H1 (cell line): ENCODE data around the gene TEKTIP1. TPM values are rescaled to one million over a fixed set of nuclear protein-coding genes. Genes with fewer than 3 reads are reported as not detected.

Experiments
- CTCF ChIA-PET: fragments of 300-600 bp; sonication (Branson Sonifier 250); formaldehyde crosslinking; loops from one replicate; lab custom pipeline; 2021; ENCODE audit not compliant: partially characterized antibody; lab: Charles Lee
- POLR2A ChIA-PET: fragments of 300-600 bp; sonication (Branson Sonifier 250); formaldehyde crosslinking; loops from one replicate; lab custom pipeline; 2021; ENCODE audit warnings: inconsistent platforms; ENCODE audit not compliant: partially characterized antibody; lab: Charles Lee
- DNase-seq, 2 experiments: peaks; one replicate each; pipeline versions ENCODE4 v3.0.0 to v3.0.0-alpha.2; 2010 to 2022; ENCODE audit warnings: low spot score in 2 of 2, low read depth in 1 of 2, mixed read lengths in 1 of 2
- FAIRE-seq: peaks from 2 replicates; lab custom pipeline; 2011; peaks lifted over from hg19 to GRCh38; lab: Jason Lieb, UNC
- H2AFZ ChIP-seq: 2 replicates; pipeline ENCODE4 v1.8.1; 2012; ENCODE audit warnings: low read length, inconsistent platforms
- H2AK5ac ChIP-seq: 2 replicates; pipeline ENCODE4 v1.6.1; 2013; ENCODE audit warnings: low read depth, low read length
- H2BK120ac ChIP-seq: replicated peaks from 2 replicates; pipeline ENCODE3; 2013; ENCODE audit warnings: low read depth, low read length, inconsistent platforms
- H2BK12ac ChIP-seq: 2 replicates; pipeline ENCODE4 v1.6.1; 2013; ENCODE audit warnings: low read depth, low read length
- H2BK15ac ChIP-seq: 2 replicates; pipeline ENCODE4 v1.6.1; 2013; ENCODE audit warnings: low read length
- H2BK20ac ChIP-seq: 2 replicates; pipeline ENCODE4 v1.6.1; 2013; ENCODE audit warnings: low read length
- H2BK5ac ChIP-seq: 2 replicates; pipeline ENCODE4 v1.6.1; 2013; ENCODE audit warnings: low read depth, low read length
- H3K14ac ChIP-seq: 2 replicates; pipeline ENCODE4 v1.6.1; 2013; ENCODE audit warnings: inconsistent platforms; ENCODE audit not compliant: insufficient read length
- H3K18ac ChIP-seq: 2 replicates; pipeline ENCODE4 v1.6.1; 2013; ENCODE audit warnings: low read length; ENCODE audit errors: extremely low read depth
- H3K23ac ChIP-seq: 2 replicates; pipeline ENCODE4 v1.6.1; 2013; ENCODE audit warnings: inconsistent platforms; ENCODE audit not compliant: insufficient read length
- H3K23me2 ChIP-seq: 2 replicates; pipeline ENCODE4 v1.6.1; 2013; ENCODE audit warnings: low read depth, low read length
- H3K27ac ChIP-seq: 2 replicates; pipeline ENCODE4 v1.6.1; 2011; ENCODE audit warnings: low read depth, low read length, inconsistent platforms
- H3K27me3 ChIP-seq, 4 experiments: replicated peaks in 1 of 4; 1 replicate in 1 of 4; 2 replicates in 3 of 4; pipeline versions ENCODE4 v1.6.1 to v1.8.1; 2011 to 2013; ENCODE audit warnings: low read length in 3 of 4, mild to moderate bottlenecking in 3 of 4, inconsistent platforms in 2 of 4, mixed read lengths in 2 of 4, moderate library complexity in 1 of 4; ENCODE audit not compliant: control insufficient read depth in 3 of 4, insufficient read depth in 3 of 4; ENCODE audit errors: extremely low read depth in 1 of 4
- H3K36me3 ChIP-seq, 4 experiments: 2 replicates each; pipeline versions ENCODE4 v1.6.1 to v1.8.1; 2011 to 2013; ENCODE audit warnings: mild to moderate bottlenecking in 4 of 4, low read length in 3 of 4, moderate library complexity in 2 of 4, control low read depth in 1 of 4, inconsistent platforms in 1 of 4; ENCODE audit not compliant: insufficient read depth in 4 of 4, control insufficient read depth in 2 of 4
- H3K4ac ChIP-seq: replicated peaks from 2 replicates; pipeline ENCODE3; 2013; ENCODE audit warnings: low read length, low read depth, mixed read lengths, inconsistent platforms; ENCODE audit not compliant: insufficient read length
- H3K4me1 ChIP-seq, 4 experiments: replicated peaks in 1 of 4; 1 replicate in 1 of 4; 2 replicates in 3 of 4; pipeline versions ENCODE4 v1.6.1 to v1.8.1; 2011 to 2013; ENCODE audit warnings: low read length in 3 of 4, inconsistent platforms in 2 of 4, mixed read lengths in 1 of 4; ENCODE audit not compliant: insufficient read depth in 4 of 4, control insufficient read depth in 3 of 4
- H3K4me2 ChIP-seq, 2 experiments: 2 replicates each; pipeline versions ENCODE4 v1.6.1 to v1.8.1; 2011 to 2013; ENCODE audit warnings: low read depth in 2 of 2, low read length in 2 of 2, control low read depth in 1 of 2, inconsistent platforms in 1 of 2, mild to moderate bottlenecking in 1 of 2; ENCODE audit not compliant: insufficient read depth in 1 of 2
- H3K4me3 ChIP-seq, 4 experiments: fragments of 200-600, 300-600 bp in 1 of 4; sonication (generic), shearing (Covaris generic), sonication (Bioruptor Twin) in 1 of 4; 2 replicates each; pipeline versions ENCODE4 v1.5.1 to v1.8.1; 2011 to 2016; ENCODE audit warnings: low read length in 4 of 4, low read depth in 3 of 4, control low read depth in 2 of 4, inconsistent platforms in 2 of 4, mild to moderate bottlenecking in 2 of 4, mixed read lengths in 1 of 4, moderate library complexity in 1 of 4; ENCODE audit not compliant: insufficient read depth in 2 of 4; ENCODE audit errors: extremely low read depth in 1 of 4
- H3K56ac ChIP-seq: replicated peaks from 2 replicates; pipeline ENCODE3; 2013; ENCODE audit warnings: low read depth, mild to moderate bottlenecking, mixed read lengths, low read length, inconsistent platforms; ENCODE audit not compliant: insufficient read length
- H3K79me1 ChIP-seq: 2 replicates; pipeline ENCODE4 v1.6.1; 2013; ENCODE audit warnings: low read depth, low read length, control low read depth
- H3K79me2 ChIP-seq, 2 experiments: 2 replicates each; pipeline versions ENCODE4 v1.6.1 to v1.8.1; 2012 to 2013; ENCODE audit warnings: low read length in 2 of 2, mild to moderate bottlenecking in 2 of 2, inconsistent platforms in 1 of 2; ENCODE audit not compliant: insufficient read depth in 2 of 2, control insufficient read depth in 1 of 2
- H3K9ac ChIP-seq, 4 experiments: replicated peaks in 1 of 4; 1 replicate in 1 of 4; 2 replicates in 3 of 4; pipeline versions ENCODE4 v1.6.1 to v1.8.1; 2011 to 2013; ENCODE audit warnings: low read depth in 3 of 4, low read length in 3 of 4, control low read depth in 2 of 4, mild to moderate bottlenecking in 2 of 4, moderate library complexity in 2 of 4, inconsistent platforms in 1 of 4; ENCODE audit errors: extremely low read depth in 1 of 4
- H3K9me3 ChIP-seq, 2 experiments: 2 replicates each; pipeline versions ENCODE4 v1.6.1 to v1.8.1; 2012 to 2013; ENCODE audit warnings: mild to moderate bottlenecking in 2 of 2, moderate library complexity in 2 of 2, control low read depth in 1 of 2, inconsistent platforms in 1 of 2, low read depth in 1 of 2, low read length in 1 of 2, mixed read lengths in 1 of 2; ENCODE audit not compliant: insufficient read depth in 2 of 2
- H4K20me1 ChIP-seq, 2 experiments: replicated peaks in 1 of 2; 2 replicates each; pipeline versions ENCODE3 to v1.8.1; 2011 to 2013; ENCODE audit warnings: inconsistent platforms in 2 of 2, low read length in 2 of 2, mild to moderate bottlenecking in 1 of 2; ENCODE audit not compliant: insufficient read depth in 2 of 2, control insufficient read depth in 1 of 2
- H4K5ac ChIP-seq: 2 replicates; pipeline ENCODE4 v1.6.1; 2013; ENCODE audit warnings: low read length, low read depth, mixed read lengths, inconsistent platforms; ENCODE audit not compliant: insufficient read length
- H4K8ac ChIP-seq: 2 replicates; pipeline ENCODE4 v1.8.0; 2013; ENCODE audit warnings: mild to moderate bottlenecking, moderate library complexity, low read length, inconsistent platforms; ENCODE audit not compliant: insufficient read depth; ENCODE audit errors: extremely low read depth
- H4K91ac ChIP-seq: replicated peaks from 2 replicates; pipeline ENCODE3; 2013; ENCODE audit warnings: low read length, mixed read lengths, inconsistent platforms; ENCODE audit not compliant: insufficient read length
- EGR1 ChIP-seq: IDR thresholded peaks from 2 replicates; pipeline ENCODE4 v1.6.1; 2011; ENCODE audit warnings: low read depth, low read length, borderline replicate concordance
- HDAC2 ChIP-seq, 2 experiments: fragments of 300-600 bp in 1 of 2; sonication (generic) in 1 of 2; IDR thresholded peaks; 2 replicates each; pipeline ENCODE4 v1.6.1; 2011 to 2012; ENCODE audit warnings: low read depth in 2 of 2, low read length in 2 of 2, mild to moderate bottlenecking in 2 of 2, moderate library complexity in 2 of 2, borderline replicate concordance in 1 of 2, inconsistent platforms in 1 of 2
- MAFK ChIP-seq: IDR thresholded peaks from 2 replicates; pipeline ENCODE4 v1.6.1; 2012; ENCODE audit warnings: low read depth, mild to moderate bottlenecking, improper control_type of control experiment, low read length
- NRF1 ChIP-seq: IDR thresholded peaks from 2 replicates; pipeline ENCODE4 v1.6.1; 2011; ENCODE audit warnings: mild to moderate bottlenecking, low read depth, low read length, improper control_type of control experiment
- PHF8 ChIP-seq: fragments of 200-600 bp; sonication (generic); conservative IDR thresholded peaks from 2 replicates; pipeline ENCODE4 v1.7.1; 2012; ENCODE audit warnings: low read depth, mild to moderate bottlenecking, inconsistent platforms, low read length, moderate library complexity
- RNF2 ChIP-seq: fragments of 200-900, 300-1000 bp; sonication (generic); IDR thresholded peaks from 2 replicates; pipeline ENCODE4 v1.7.1; 2016; ENCODE audit warnings: borderline replicate concordance, low read depth, mild to moderate bottlenecking, antibody characterized with exemption, low read length; ENCODE audit not compliant: poor library complexity, severe bottlenecking; ENCODE audit errors: missing control alignments
- SIRT6 ChIP-seq: IDR thresholded peaks from one replicate; pipeline ENCODE4 v1.7.1; 2012; ENCODE audit warnings: low read length, inconsistent platforms
- SRF ChIP-seq: IDR thresholded peaks from 2 replicates; pipeline ENCODE4 v1.6.1; 2011; ENCODE audit warnings: mild to moderate bottlenecking, low read depth, low read length, moderate library complexity
- TCF12 ChIP-seq: IDR thresholded peaks from 2 replicates; pipeline ENCODE4 v1.6.1; 2011; ENCODE audit warnings: low read depth, mild to moderate bottlenecking, low read length
- TEAD4 ChIP-seq: IDR thresholded peaks from 2 replicates; pipeline ENCODE4 v1.6.1; 2012; ENCODE audit warnings: low read depth, low read length, inconsistent platforms, mixed read lengths
- WGBS, 2 experiments: shearing (Covaris generic) in 1 of 2; methylation state at CpG; one replicate each; pipeline versions ENCODE4 v1.1.6 to v1.1.7; 2013 to 2015; ENCODE audit warnings: low lambda C conversion rate in 2 of 2, mixed read lengths in 2 of 2, inconsistent platforms in 1 of 2, low coverage in 1 of 2, missing lambda C conversion rate in 1 of 2; ENCODE audit not compliant: insufficient replicate concordance in 2 of 2, insufficient coverage in 1 of 2, insufficient read length in 1 of 2; ENCODE audit errors: extremely low coverage in 1 of 2, missing lambda C conversion rate in 1 of 2; 5-methylcytosine and 5-hydroxymethylcytosine counted together
- polyA plus RNA-seq, 7 experiments: library from polyadenylated mRNA; depleted of rRNA in 3 of 7; stranded (reverse) in 5 of 7; unstranded in 2 of 7; fragments of >200 nt in 5 of 7; fragments of 200-250 nt in 2 of 7; gene quantifications; 1 replicate in 5 of 7; 2 replicates in 1 of 7; 4 replicates in 1 of 7; pipeline versions ENCODE4 v1.2.1 to v1.2.3, GENCODE V29; 2011 to 2013; ENCODE audit warnings: missing spikeins in 2 of 7, mixed read lengths in 2 of 7
- total RNA-seq: library from RNA; stranded (reverse); fragmentation: NEBNext Ultra II Directional; extraction: Animal tissue kit (Norgen Biotek cat#: 25700); gene quantifications from 2 replicates; pipeline ENCODE4 v1.2.1, GENCODE V29; 2021
- TF ChIP-seq, protein P1 (sequence below): IDR thresholded peaks from 2 replicates; pipeline ENCODE4 v1.6.1; 2012; ENCODE audit warnings: inconsistent platforms

TEKTIP1 gene
- total and polyA plus RNA-seq, 2 of the 8 experiments (the other 6 are each of a cell fraction or from before 2014, with no cell fraction given), result 1.1 TPM; not detected in 1

GRCh38 chr19:3586707-3587346 lies 47.9 kb downstream of the TEKTIP1 start:
- Histone ChIP-seq H3K56ac (no peak overlapping the region), H2AK5ac (no peak overlapping the region), H3K4ac (no peak overlapping the region), H2BK120ac (no peak overlapping the region), H3K79me1 (no peaks in the 10 kb centered on the region), H4K20me1 (peaks cover 0 to 2% of the 10 kb centered on the region in 2 experiments), H2AFZ (no peak overlapping the region), H3K9me3 (peaks cover 4 to 6% of the 10 kb centered on the region in 2 experiments; a peak in 3 of 4 replicates), H2BK12ac (no peak overlapping the region), H3K4me1 (peaks cover 0 to 4% (median 0%) of the 10 kb centered on the region in 4 experiments; a peak in 3 of 7 replicates), H2BK15ac (no peak overlapping the region), H3K4me2 (no peak overlapping the region), H3K27ac (no peak overlapping the region), H3K79me2 (no peaks in the 10 kb centered on the region), H4K5ac (no peak overlapping the region), H3K27me3 (peaks cover 11 to 21% (median 14%) of the 10 kb centered on the region in 4 experiments; a peak in 6 of 7 replicates), H3K23ac (no peak overlapping the region), H3K9ac (no peak overlapping the region), H2BK5ac (no peak overlapping the region), H3K23me2 (peaks cover 5% of the 10 kb centered on the region; the same call in 1 of the 2 replicates), H2BK20ac (no peak overlapping the region), H4K8ac (peak overlapping the region; percentile 75), H3K18ac (no peak overlapping the region), H3K36me3 (no peaks in the 10 kb centered on the region), H3K14ac (no peak overlapping the region), H3K4me3 (no peak overlapping the region), H4K91ac (no peak overlapping the region)
- 83% methylated on average over 28 of the region's 31 CpGs; no CpG with 5 or more reads in 1 of the 2 experiments for WGBS, 2 experiments
- CTCF ChIA-PET, result interaction anchor here (0.7 to 4.7 kb wide), 15 partner anchors 9 to 122 kb away, joined by 3 to 38 read pairs (median 5); partner anchors contain the start of genes TEKTIP1 and TJP3
- FAIRE-seq (no peak), DNase-seq (no peak)
- POLR2A ChIA-PET, result interaction anchor here (1.4 to 1.8 kb wide), 3 partner anchors 8 to 11 kb away, joined by 3 to 7 read pairs (median 7); no protein-coding TSS in a partner anchor
- TF ChIP-seq TEAD4 (no peak), NRF1 (no peak), PHF8 (no peak), SRF (no peak), TCF12 (no peak), MAFK (no peak), SIRT6 (no peak), RNF2 (no peak), EGR1 (no peak), HDAC2 (IDR thresholded peaks at IDR 0.05; ENCODE audit: borderline replicate concordance in 1 of 2, low read depth in 2 of 2, low read length in 2 of 2) (no peak)
- TF ChIP-seq, protein P1, sequence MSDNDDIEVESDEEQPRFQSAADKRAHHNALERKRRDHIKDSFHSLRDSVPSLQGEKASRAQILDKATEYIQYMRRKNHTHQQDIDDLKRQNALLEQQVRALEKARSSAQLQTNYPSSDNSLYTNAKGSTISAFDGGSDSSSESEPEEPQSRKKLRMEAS, result no peak
